Measurements from ENCODE around the gene KCNQ1. TPM values are rescaled to one million over a fixed set of nuclear protein-coding genes. Genes with fewer than 3 reads are reported as not detected.

KCNQ1 gene
- total and polyA plus RNA-seq, 2 of the 13 experiments (the other 11 are each of a cell fraction or from before 2014, with no cell fraction given) = 0.02 to 0.08 TPM

- Histone ChIP-seq H3K27ac (ENCODE audit: extremely low read length, insufficient read depth, low read length) (no peak overlapping the region), H3K27me3 (ENCODE audit: control insufficient read depth in 1 of 2, insufficient read depth in 2 of 2, low read length in 2 of 2) (peaks cover 10 to 62% of the 10 kb centered on the region in 2 experiments; a peak in 4 of 5 replicates), H3K4me1 (ENCODE audit: insufficient read depth, low read length) (no peaks in the 10 kb centered on the region), H3K79me2 (ENCODE audit: insufficient read depth, low read length) (no peaks in the 10 kb centered on the region), H3K9ac (ENCODE audit: insufficient read depth, low read depth, low read length) (no peak overlapping the region), H3K36me3 (replicated peaks in 1 of 2; ENCODE audit: control insufficient read depth in 1 of 2, insufficient read depth in 2 of 2, low read length in 2 of 2) (no peaks in the 10 kb centered on the region), H3K4me2 (ENCODE audit: low read depth, low read length) (no peak overlapping the region), H4K20me1 (ENCODE audit: insufficient read depth, low read length) (no peaks in the 10 kb centered on the region; the same call in 1 of the 2 replicates), H3K9me3 (ENCODE audit: low read length) (no peaks in the 10 kb centered on the region), H2AFZ (ENCODE audit: low read length) (no peak overlapping the region), H3K4me3 (replicated peaks in 1 of 3; ENCODE audit: insufficient read depth in 1 of 3, low read depth in 2 of 3, low read length in 3 of 3) (no peak overlapping the region)
- no peak for ATAC-seq
- TF ChIP-seq ZNF317 (CRISPR knock-in tag; IDR thresholded peaks at IDR 0.05) (no peak), ZNF557 (CRISPR knock-in tag; IDR thresholded peaks at IDR 0.05) (no peak), RXRB (CRISPR knock-in tag; IDR thresholded peaks at IDR 0.05; ENCODE audit: borderline replicate concordance) (no peak), ZNF660 (CRISPR knock-in tag; IDR thresholded peaks at IDR 0.05; ENCODE audit: borderline replicate concordance, low read depth) (no peak)
- TF ChIP-seq, protein P1, sequence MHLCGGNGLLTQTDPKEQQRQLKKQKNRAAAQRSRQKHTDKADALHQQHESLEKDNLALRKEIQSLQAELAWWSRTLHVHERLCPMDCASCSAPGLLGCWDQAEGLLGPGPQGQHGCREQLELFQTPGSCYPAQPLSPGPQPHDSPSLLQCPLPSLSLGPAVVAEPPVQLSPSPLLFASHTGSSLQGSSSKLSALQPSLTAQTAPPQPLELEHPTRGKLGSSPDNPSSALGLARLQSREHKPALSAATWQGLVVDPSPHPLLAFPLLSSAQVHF (CRISPR knock-in tag; IDR thresholded peaks at IDR 0.05) = no peak
- TF ChIP-seq, protein P2, sequence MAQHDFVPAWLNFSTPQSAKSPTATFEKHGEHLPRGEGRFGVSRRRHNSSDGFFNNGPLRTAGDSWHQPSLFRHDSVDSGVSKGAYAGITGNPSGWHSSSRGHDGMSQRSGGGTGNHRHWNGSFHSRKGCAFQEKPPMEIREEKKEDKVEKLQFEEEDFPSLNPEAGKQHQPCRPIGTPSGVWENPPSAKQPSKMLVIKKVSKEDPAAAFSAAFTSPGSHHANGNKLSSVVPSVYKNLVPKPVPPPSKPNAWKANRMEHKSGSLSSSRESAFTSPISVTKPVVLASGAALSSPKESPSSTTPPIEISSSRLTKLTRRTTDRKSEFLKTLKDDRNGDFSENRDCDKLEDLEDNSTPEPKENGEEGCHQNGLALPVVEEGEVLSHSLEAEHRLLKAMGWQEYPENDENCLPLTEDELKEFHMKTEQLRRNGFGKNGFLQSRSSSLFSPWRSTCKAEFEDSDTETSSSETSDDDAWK (CRISPR knock-in tag; IDR thresholded peaks at IDR 0.05) = no peak
- TF ChIP-seq, protein P3, sequence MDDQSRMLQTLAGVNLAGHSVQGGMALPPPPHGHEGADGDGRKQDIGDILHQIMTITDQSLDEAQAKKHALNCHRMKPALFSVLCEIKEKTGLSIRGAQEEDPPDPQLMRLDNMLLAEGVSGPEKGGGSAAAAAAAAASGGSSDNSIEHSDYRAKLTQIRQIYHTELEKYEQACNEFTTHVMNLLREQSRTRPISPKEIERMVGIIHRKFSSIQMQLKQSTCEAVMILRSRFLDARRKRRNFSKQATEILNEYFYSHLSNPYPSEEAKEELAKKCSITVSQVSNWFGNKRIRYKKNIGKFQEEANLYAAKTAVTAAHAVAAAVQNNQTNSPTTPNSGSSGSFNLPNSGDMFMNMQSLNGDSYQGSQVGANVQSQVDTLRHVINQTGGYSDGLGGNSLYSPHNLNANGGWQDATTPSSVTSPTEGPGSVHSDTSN (CRISPR knock-in tag; IDR thresholded peaks at IDR 0.05; ENCODE audit: borderline replicate concordance) = no peak
- intact Hi-C loops (cut with micrococcal nuclease; ENCODE audit: unreplicated experiment) (no loop called here), in situ Hi-C loops (cut with HindIII; ENCODE audit: extremely low pct_ligation_motif_present, low pct_unique_long_range_greater_than_20kb) (no loop called here)
- DNase-seq (ENCODE audit: low spot score) = no peak
- FAIRE-seq = no peak
- POLR2A ChIA-PET = no interaction called here
- BruUV-seq (replicated peaks) = no TSS peak
- 11% methylated on average over 12 of the region's 12 CpGs for WGBS (ENCODE audit: low lambda C conversion rate)
- CTCF ChIA-PET (ENCODE audit: low intra/inter-chr PET ratio, low total read pairs) = no interaction called here
These were observed 9.4 kb upstream of the KCNQ1 start for GRCh38 chr11:2435288-2436012.

All from HepG2 (cell line).